AG04450 (cell line): ENCODE results near the gene WNT7A. TPM values are rescaled to one million over a fixed set of nuclear protein-coding genes. Genes with fewer than 3 reads are reported as not detected.

Source experiments
- CTCF ChIA-PET: fragments of 300-600, 350-600 bp; formaldehyde crosslinking; extraction: SDS; loops from one replicate; lab custom pipeline; 2022; ENCODE audit warnings: antibody characterized with exemption, inconsistent platforms; lab: Charles Lee
- POLR2A ChIA-PET: fragments of 350-600 bp; formaldehyde crosslinking; extraction: SDS; loops from one replicate; lab custom pipeline; 2021; ENCODE audit warnings: antibody characterized with exemption, inconsistent platforms; lab: Yijun Ruan, JAX
- DNase-seq: peaks from one replicate; pipeline ENCODE4 v3.0.0-alpha.2; 2011; ENCODE audit warnings: low read depth, low spot score
- H3K27ac ChIP-seq: one replicate; pipeline ENCODE4 v1.5.1; 2012; ENCODE audit warnings: low read depth, low read length, control low read depth
- H3K27me3 ChIP-seq: one replicate; pipeline ENCODE4 v1.6.0; 2012; ENCODE audit warnings: low read length; ENCODE audit not compliant: control insufficient read depth, insufficient read depth
- H3K4me3 ChIP-seq: 2 replicates; pipeline ENCODE4 v1.5.1; 2011; ENCODE audit warnings: mild to moderate bottlenecking, low read depth, low read length, control low read depth
- H3K9me3 ChIP-seq: 2 replicates; pipeline ENCODE4 v1.5.1; 2012; ENCODE audit warnings: low read length; ENCODE audit not compliant: control insufficient read depth, insufficient read depth
- CTCF ChIP-seq: IDR thresholded peaks from 2 replicates; pipeline ENCODE4 v1.5.1; 2011; ENCODE audit warnings: low read depth, low read length, control low read depth, inconsistent platforms
- polyA plus RNA-seq: library from polyadenylated mRNA; depleted of rRNA; stranded (reverse); fragments of >200 nt; gene quantifications from 2 replicates; pipeline ENCODE4 v1.2.3, GENCODE V29; 2011

Gene WNT7A
- polyA plus RNA-seq, 1 experiment = not detected

GRCh38 chr3:13874891-13875290, 5.0 kb downstream of the WNT7A start:
- ChIA-PET CTCF (no interaction called here), POLR2A (no interaction called here)
- no peak for DNase-seq
- no peak overlapping the region for H3K4me3 ChIP-seq
- H3K27me3 ChIP-seq = peaks cover 31% of the 10 kb centered on the region
- H3K27ac ChIP-seq = no peak overlapping the region
- H3K9me3 ChIP-seq = no peaks in the 10 kb centered on the region; the same call in 1 of the 2 replicates
- TF ChIP-seq CTCF = no peak

- Histone ChIP-seq H3K27me3 (peaks cover 22% of the 10 kb centered on the region), H3K9me3 (no peaks in the 10 kb centered on the region), H3K27ac (no peak overlapping the region), H3K4me3 (no peak overlapping the region)
- ChIA-PET CTCF (no interaction called here), POLR2A (no interaction called here)
- TF ChIP-seq CTCF = no peak
- DNase-seq = no peak
These were observed 6.1 kb downstream of the WNT7A start for GRCh38 chr3:13873818-13874217.

- Histone ChIP-seq H3K4me3 (no peak overlapping the region), H3K9me3 (no peaks in the 10 kb centered on the region), H3K27ac (no peak overlapping the region), H3K27me3 (peaks cover 10% of the 10 kb centered on the region)
- no peak for DNase-seq
- CTCF ChIA-PET = no interaction called here
- POLR2A ChIA-PET = no interaction called here
- TF ChIP-seq CTCF = no peak
These were observed 7.4 kb downstream of the WNT7A start for GRCh38 chr3:13872451-13872850.

GRCh38 chr3:13871791-13872190, 8.1 kb downstream of the WNT7A start:
- Histone ChIP-seq H3K27me3 (peaks cover 4% of the 10 kb centered on the region), H3K9me3 (no peaks in the 10 kb centered on the region), H3K4me3 (no peak overlapping the region), H3K27ac (no peak overlapping the region)
- CTCF ChIA-PET = no interaction called here
- DNase-seq = no peak
- POLR2A ChIA-PET = no interaction called here
- no peak for TF ChIP-seq CTCF

GRCh38 chr3:13870902-13871301, 9.0 kb downstream of the WNT7A start:
- no peak overlapping the region for H3K27ac ChIP-seq
- no peaks in the 10 kb centered on the region for H3K27me3 ChIP-seq
- TF ChIP-seq CTCF = no peak
- no peaks in the 10 kb centered on the region for H3K9me3 ChIP-seq
- no peak for DNase-seq
- ChIA-PET POLR2A (no interaction called here), CTCF (no interaction called here)
- H3K4me3 ChIP-seq = no peak overlapping the region
